ENCODE data around the gene FSD1L.

DNA sequence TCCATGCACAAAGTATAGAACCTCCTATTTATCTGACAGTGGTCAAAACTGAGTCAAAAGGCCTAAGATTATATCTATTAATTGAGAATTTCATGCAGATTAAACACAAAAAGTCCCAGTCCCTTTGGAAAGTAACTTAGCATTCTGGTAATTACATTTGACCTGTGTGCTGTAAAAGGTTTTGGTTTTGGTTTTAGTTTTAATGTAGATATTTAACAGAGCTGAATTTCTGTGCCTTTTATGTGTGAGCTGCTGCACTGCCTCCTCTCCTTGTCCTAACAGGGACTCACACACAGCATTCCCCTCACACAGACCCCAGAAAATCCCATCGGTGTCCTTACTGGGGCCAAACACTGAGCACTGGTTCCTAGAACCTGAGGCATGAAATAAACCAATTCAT, 31.0 kb upstream of the FSD1L start:
- TF ChIP-seq, protein P1, sequence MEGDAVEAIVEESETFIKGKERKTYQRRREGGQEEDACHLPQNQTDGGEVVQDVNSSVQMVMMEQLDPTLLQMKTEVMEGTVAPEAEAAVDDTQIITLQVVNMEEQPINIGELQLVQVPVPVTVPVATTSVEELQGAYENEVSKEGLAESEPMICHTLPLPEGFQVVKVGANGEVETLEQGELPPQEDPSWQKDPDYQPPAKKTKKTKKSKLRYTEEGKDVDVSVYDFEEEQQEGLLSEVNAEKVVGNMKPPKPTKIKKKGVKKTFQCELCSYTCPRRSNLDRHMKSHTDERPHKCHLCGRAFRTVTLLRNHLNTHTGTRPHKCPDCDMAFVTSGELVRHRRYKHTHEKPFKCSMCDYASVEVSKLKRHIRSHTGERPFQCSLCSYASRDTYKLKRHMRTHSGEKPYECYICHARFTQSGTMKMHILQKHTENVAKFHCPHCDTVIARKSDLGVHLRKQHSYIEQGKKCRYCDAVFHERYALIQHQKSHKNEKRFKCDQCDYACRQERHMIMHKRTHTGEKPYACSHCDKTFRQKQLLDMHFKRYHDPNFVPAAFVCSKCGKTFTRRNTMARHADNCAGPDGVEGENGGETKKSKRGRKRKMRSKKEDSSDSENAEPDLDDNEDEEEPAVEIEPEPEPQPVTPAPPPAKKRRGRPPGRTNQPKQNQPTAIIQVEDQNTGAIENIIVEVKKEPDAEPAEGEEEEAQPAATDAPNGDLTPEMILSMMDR (IDR thresholded peaks at IDR 0.05), result no peak
- no peak for TF ChIP-seq POLR2A (IDR thresholded peaks at IDR 0.05)

Measured in lower leg skin (tissue), 3 donors.